CD4-positive, alpha-beta T cell treated with Interleukin-4 for 4 hours (primary cell): ENCODE data around the gene ARHGAP18.

Experiments
- DNase-seq: peaks from one replicate; pipeline ENCODE4 v3.0.0-alpha.2; 2020

The ARHGAP18 gene

GRCh38 chr6:129665555-129665954, 44.4 kb downstream of the ARHGAP18 start:
- no peak for DNase-seq

GRCh38 chr6:129663531-129663930, 46.4 kb downstream of the ARHGAP18 start:
- no peak for DNase-seq

- DNase-seq, result no peak
Measured at GRCh38 chr6:129662980-129663431, 47.0 kb downstream of the ARHGAP18 start.

GRCh38 chr6:129662406-129662766, 47.6 kb downstream of the ARHGAP18 start:
- no peak for DNase-seq

GRCh38 chr6:129661536-129662405, 48.2 kb downstream of the ARHGAP18 start:
- no peak for DNase-seq

GRCh38 chr6:129660346-129660676, 49.7 kb downstream of the ARHGAP18 start:
- no peak for DNase-seq

- no peak for DNase-seq
Measured at GRCh38 chr6:129659590-129660345, 50.2 kb downstream of the ARHGAP18 start.

- no peak for DNase-seq
Measured at GRCh38 chr6:129659167-129659566, 50.8 kb downstream of the ARHGAP18 start.

GRCh38 chr6:129657483-129657882, 52.5 kb downstream of the ARHGAP18 start:
- no peak for DNase-seq

- no peak for DNase-seq
Measured at GRCh38 chr6:129655334-129655733, 54.6 kb downstream of the ARHGAP18 start.

GRCh38 chr6:129653746-129654145, 56.2 kb downstream of the ARHGAP18 start:
- no peak for DNase-seq

GRCh38 chr6:129653229-129653628, 56.7 kb downstream of the ARHGAP18 start:
- DNase-seq, result no peak

GRCh38 chr6:129651291-129651691, 58.7 kb downstream of the ARHGAP18 start:
- no peak for DNase-seq

- no peak for DNase-seq
Measured at GRCh38 chr6:129648819-129649491, 61.0 kb downstream of the ARHGAP18 start.

GRCh38 chr6:129647044-129647443, 62.9 kb downstream of the ARHGAP18 start:
- no peak for DNase-seq

GRCh38 chr6:129646642-129647041, 63.3 kb downstream of the ARHGAP18 start:
- no peak for DNase-seq

GRCh38 chr6:129645830-129646579, 64.0 kb downstream of the ARHGAP18 start:
- no peak for DNase-seq

- DNase-seq, result no peak
Measured at GRCh38 chr6:129645106-129645829, 64.7 kb downstream of the ARHGAP18 start.

- no peak for DNase-seq
Measured at GRCh38 chr6:129644567-129645015, 65.4 kb downstream of the ARHGAP18 start.

GRCh38 chr6:129643968-129644367, 66.0 kb downstream of the ARHGAP18 start:
- no peak for DNase-seq

- DNase-seq, result no peak
Measured at GRCh38 chr6:129643176-129643575, 66.8 kb downstream of the ARHGAP18 start.

- no peak for DNase-seq
Measured at GRCh38 chr6:129642322-129642721, 67.7 kb downstream of the ARHGAP18 start.
